Esophagus squamous epithelium (tissue), 4 donors: ENCODE results near the gene GSPT1.

ENCODE experiments used
- CTCF ChIP-seq, 6 experiments: fragments of 450-650 bp in 4 of 6; fragments of 200-600 bp in 2 of 6; sonication (generic) in 2 of 6; IDR thresholded peaks; one replicate each; pipeline ENCODE4 v1.5.1; 2016 to 2019; ENCODE audit warnings: antibody characterized with exemption in 6 of 6, mild to moderate bottlenecking in 4 of 6, moderate library complexity in 4 of 6
- POLR2A ChIP-seq, 4 donors: fragments of 450-650 bp; IDR thresholded peaks; one replicate each; pipeline ENCODE4 v1.6.1; 2017; ENCODE audit warnings: antibody characterized with exemption in 4 of 4, mild to moderate bottlenecking in 4 of 4, moderate library complexity in 3 of 4

- no peak for TF ChIP-seq CTCF (IDR thresholded peaks at IDR 0.05)
- no peak for TF ChIP-seq POLR2A (IDR thresholded peaks at IDR 0.05)
These were observed 58.6 kb downstream of the GSPT1 start for GRCh38 chr16:11857161-11857560.
